OCI-LY7 (cell line): ENCODE data around the gene ITPKB. TPM values are rescaled to one million over a fixed set of nuclear protein-coding genes. Genes with fewer than 3 reads are reported as not detected.

ENCODE experiments used
- BruUV-seq: library from RNA; stranded (reverse); fragments of 400-500 nt; replicated peaks from 2 replicates; lab custom pipeline; 2021; lab: Mats Ljungman, UMichigan
- CTCF ChIA-PET: fragments of 300-600 bp; sonication (Branson Sonifier 250); formaldehyde crosslinking; loops from one replicate; lab custom pipeline; 2022; ENCODE audit warnings: antibody characterized with exemption; ENCODE audit not compliant: unreplicated experiment; lab: Charles Lee
- POLR2A ChIA-PET: fragments of 300-600 bp; sonication (Branson Sonifier 250); formaldehyde crosslinking; loops from one replicate; lab custom pipeline; 2022; ENCODE audit warnings: antibody characterized with exemption; lab: Charles Lee
- DNase-seq: peaks from one replicate; pipeline ENCODE4 v3.0.0-alpha.2; 2015; ENCODE audit warnings: low spot score
- H2AFZ ChIP-seq: fragments of 200-600 bp; sonication (generic), shearing (Covaris generic); 2 replicates; pipeline ENCODE4 v1.6.1; 2014; ENCODE audit warnings: mild to moderate bottlenecking, antibody characterized with exemption, low read length, moderate library complexity
- H3K27ac ChIP-seq: fragments of 200-600 bp; sonication (generic); 2 replicates; pipeline ENCODE4 v1.5.1; 2014; ENCODE audit warnings: mixed run types, low read depth, mild to moderate bottlenecking, moderate library complexity, low read length, inconsistent platforms; ENCODE audit not compliant: poor library complexity, severe bottlenecking
- H3K36me3 ChIP-seq: fragments of 200-600 bp; sonication (generic); 2 replicates; pipeline ENCODE4 v1.6.1; 2014; ENCODE audit warnings: mild to moderate bottlenecking, antibody characterized with exemption, low read length, moderate library complexity, mixed read lengths; ENCODE audit not compliant: insufficient read depth
- H3K4me1 ChIP-seq: fragments of 200-600 bp; sonication (generic); 2 replicates; pipeline ENCODE4 v1.5.1; 2014; ENCODE audit warnings: mild to moderate bottlenecking, low read length; ENCODE audit not compliant: insufficient read depth, poor library complexity, severe bottlenecking
- H3K4me2 ChIP-seq: fragments of 200-600 bp; sonication (generic); 2 replicates; pipeline ENCODE4 v1.6.1; 2014; ENCODE audit warnings: mild to moderate bottlenecking, low read length
- H3K4me3 ChIP-seq: fragments of 200-600 bp; sonication (generic); 2 replicates; pipeline ENCODE4 v1.5.1; 2014; ENCODE audit warnings: mild to moderate bottlenecking, low read depth, low read length; ENCODE audit not compliant: poor library complexity, severe bottlenecking
- H3K79me2 ChIP-seq: fragments of 200-600 bp; sonication (generic); 2 replicates; pipeline ENCODE4 v1.6.1; 2016; ENCODE audit warnings: low read depth, mild to moderate bottlenecking, low read length, moderate library complexity, mixed read lengths; ENCODE audit not compliant: insufficient read depth
- H3K9me2 ChIP-seq: fragments of 200-600 bp; sonication (generic); 2 replicates; pipeline ENCODE4 v1.6.1; 2016; ENCODE audit warnings: mild to moderate bottlenecking, low read length, mixed read lengths; ENCODE audit not compliant: insufficient read depth
- H3K9me3 ChIP-seq: fragments of 200-600 bp; sonication (generic); 2 replicates; pipeline ENCODE4 v1.6.1; 2014; ENCODE audit warnings: mild to moderate bottlenecking, mixed run types, low read length, mixed read lengths
- H4K20me1 ChIP-seq: fragments of 200-600 bp; sonication (generic); 2 replicates; pipeline ENCODE4 v1.6.1; 2014; ENCODE audit warnings: mild to moderate bottlenecking, antibody characterized with exemption, low read length, moderate library complexity, mixed read lengths; ENCODE audit not compliant: insufficient read depth
- CTCF ChIP-seq: fragments of 200-600 bp; sonication (generic); conservative IDR thresholded peaks from 2 replicates; pipeline ENCODE4 v1.5.1; 2014; ENCODE audit warnings: mild to moderate bottlenecking, antibody characterized with exemption, low read length, moderate library complexity, mixed read lengths
- EZH2phosphoT487 ChIP-seq: fragments of 200-600 bp; sonication (generic); IDR thresholded peaks from 2 replicates; pipeline ENCODE4 v1.6.1; 2018; ENCODE audit warnings: low read depth, borderline replicate concordance, mild to moderate bottlenecking, mixed run types, antibody characterized with exemption, low read length, moderate library complexity, mixed read lengths
- intact Hi-C: fragments of 100-400 bp; cut with micrococcal nuclease; formaldehyde crosslinking; loops from one replicate; pipeline ENCODE4 v1.10.0; 2022; ENCODE audit not compliant: unreplicated experiment
- total RNA-seq, 2 experiments: library from RNA; depleted of rRNA in 1 of 2; stranded (reverse); fragments of >200 nt in 1 of 2; shearing (Covaris generic) in 1 of 2; gene quantifications; 2 replicates each; pipeline ENCODE4 v1.2.3, GENCODE V29; 2014 to 2022

Gene ITPKB
- total RNA-seq, 2 experiments from 2014 or later: 20.5 to 33.3 TPM

DNA sequence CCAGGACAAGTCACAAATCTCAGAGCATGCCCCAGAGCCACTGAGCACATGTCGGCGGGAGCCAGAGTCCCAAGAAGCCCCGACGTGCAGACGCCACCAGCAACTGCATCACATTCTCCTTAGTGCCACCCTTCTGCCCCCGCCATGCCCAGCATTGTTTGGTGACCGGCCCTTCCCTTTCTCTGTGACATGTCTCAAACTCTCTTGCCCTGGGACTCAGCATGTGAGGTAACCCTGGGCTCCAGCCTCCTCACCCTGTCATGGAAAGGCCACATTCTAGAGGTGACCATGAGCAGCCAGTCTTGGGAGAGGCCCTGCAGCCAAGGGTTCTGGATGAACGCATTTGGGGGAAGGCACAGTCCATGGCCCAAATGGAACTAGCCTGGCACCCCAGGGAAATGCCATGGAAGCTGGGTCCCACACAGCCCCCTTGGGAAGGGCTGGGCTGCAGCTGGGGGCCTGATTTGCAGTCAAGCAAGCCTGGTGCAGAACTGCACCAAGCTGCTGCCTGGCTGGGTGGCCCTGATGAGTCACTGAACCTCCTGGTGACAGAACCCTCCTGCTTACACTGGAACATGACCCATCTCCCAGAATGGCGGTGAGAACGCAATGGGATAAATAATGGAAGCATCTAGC, 94.4 kb downstream of the ITPKB start:
- no peak for DNase-seq
- Histone ChIP-seq H3K4me3 (peak overlapping the region; percentile 7), H3K36me3 (peaks cover 87% of the 10 kb centered on the region), H3K4me2 (peak overlapping the region; percentile 59), H3K27ac (peak overlapping the region; percentile 62), H3K4me1 (peaks cover 39% of the 10 kb centered on the region), H3K79me2 (peaks cover 4% of the 10 kb centered on the region; the same call in 1 of the 2 replicates), H4K20me1 (no peaks in the 10 kb centered on the region), H3K9me3 (no peaks in the 10 kb centered on the region), H2AFZ (no peak overlapping the region), H3K9me2 (no peaks in the 10 kb centered on the region)
- no TSS peak for BruUV-seq
- intact Hi-C loops: loop anchor here (1.0 kb wide), 1 partner anchor 184 kb away; no protein-coding TSS in a partner anchor
- TF ChIP-seq CTCF (no peak), EZH2phosphoT487 (no peak)
- ChIA-PET CTCF (interaction anchor here (0.5 to 1.4 kb wide), 5 partner anchors 9 to 171 kb away, joined by 3 to 5 read pairs (median 4); no protein-coding TSS in a partner anchor), POLR2A (interaction anchor here (0.8 to 1.5 kb wide), 3 partner anchors 8 to 74 kb away, joined by 3 to 4 read pairs (median 3); no protein-coding TSS in a partner anchor)

- DNase-seq: peak; percentile 72
- ChIA-PET POLR2A (interaction anchor here (0.6 to 1.5 kb wide), 6 partner anchors 9 to 182 kb away, joined by 3 to 4 read pairs (median 4); no protein-coding TSS in a partner anchor), CTCF (interaction anchor here (0.5 to 1.4 kb wide), 5 partner anchors 9 to 43 kb away, joined by 3 to 4 read pairs (median 4); no protein-coding TSS in a partner anchor)
- Histone ChIP-seq H3K4me3 (peak overlapping the region; percentile 7), H2AFZ (peak overlapping the region; percentile 20; the same call in 1 of the 2 replicates), H3K36me3 (peaks cover 87% of the 10 kb centered on the region), H3K9me2 (no peaks in the 10 kb centered on the region), H3K27ac (peak overlapping the region; percentile 62), H3K9me3 (no peaks in the 10 kb centered on the region), H3K79me2 (no peaks in the 10 kb centered on the region), H3K4me1 (peaks cover 39% of the 10 kb centered on the region), H4K20me1 (no peaks in the 10 kb centered on the region), H3K4me2 (peak overlapping the region; percentile 59)
- no TSS peak for BruUV-seq
- intact Hi-C loops: loop anchor here (1.0 kb wide), 1 partner anchor 184 kb away; no protein-coding TSS in a partner anchor
- TF ChIP-seq CTCF (peak; percentile 62), EZH2phosphoT487 (no peak)
These were observed 95.2 kb downstream of the ITPKB start for GRCh38 chr1:226643611-226644540.
